B cell (primary cell): ENCODE data around the gene CDK5RAP2. TPM values are rescaled to one million over a fixed set of nuclear protein-coding genes. Genes with fewer than 3 reads are reported as not detected.

Source experiments
- ATAC-seq: fragments of 200-7000 bp; cut with Tn5 transposase; one replicate; pipeline ENCODE4 v1.10.0; 2021; ENCODE audit warnings: low read depth, mild to moderate bottlenecking, moderate number of reproducible peaks, moderate library complexity
- CTCF ChIA-PET: fragments of 350-600 bp; sonication (Branson Sonifier 250); formaldehyde crosslinking; loops from one replicate; lab custom pipeline; 2021; ENCODE audit warnings: antibody characterized with exemption, inconsistent platforms; lab: Charles Lee
- POLR2A ChIA-PET: fragments of 350-600 bp; sonication (Branson Sonifier 250); formaldehyde crosslinking; loops from one replicate; lab custom pipeline; 2021; ENCODE audit warnings: antibody characterized with exemption; lab: Charles Lee
- DNase-seq: peaks from one replicate; pipeline ENCODE4 v3.0.0; 2013
- H2AFZ ChIP-seq: 2 replicates; pipeline ENCODE4 v1.6.1; 2012; ENCODE audit warnings: mild to moderate bottlenecking, low read depth, low read length; ENCODE audit not compliant: insufficient read depth, poor library complexity, severe bottlenecking
- H3K27ac ChIP-seq, 2 donors: 1 replicate in 1 of 2; 2 replicates in 1 of 2; pipeline ENCODE4 v1.5.1; 2012 to 2013; ENCODE audit warnings: low read length in 2 of 2, mild to moderate bottlenecking in 2 of 2, moderate library complexity in 1 of 2
- H3K27me3 ChIP-seq, 4 experiments: fragments of 200-600 bp in 1 of 4; sonication (generic) in 1 of 4; replicated peaks in 1 of 4; 1 replicate in 2 of 4; 2 replicates in 2 of 4; pipeline versions ENCODE4 v1.6.1 to v1.7.0; 2013 to 2016; ENCODE audit warnings: low read length in 3 of 4, mild to moderate bottlenecking in 2 of 4, mixed read lengths in 1 of 4, moderate library complexity in 1 of 4; ENCODE audit not compliant: insufficient read depth in 4 of 4, control insufficient read depth in 3 of 4; ENCODE audit errors: control extremely low read depth in 1 of 4
- H3K36me3 ChIP-seq, 2 experiments: replicated peaks in 1 of 2; 1 replicate in 1 of 2; 2 replicates in 1 of 2; pipeline versions ENCODE4 v1.6.1 to v1.7.1; 2013; ENCODE audit warnings: low read length in 1 of 2; ENCODE audit not compliant: insufficient read depth in 2 of 2, control insufficient read depth in 1 of 2; ENCODE audit errors: control extremely low read depth in 1 of 2, extremely low read depth in 1 of 2
- H3K4me1 ChIP-seq, 2 donors: fragments of 200-600 bp in 1 of 2; sonication (generic) in 1 of 2; 1 replicate in 1 of 2; 2 replicates in 1 of 2; pipeline versions ENCODE4 v1.5.1 to v1.6.1; 2013 to 2017; ENCODE audit warnings: low read length in 2 of 2; ENCODE audit not compliant: control insufficient read depth in 2 of 2, insufficient read depth in 2 of 2
- H3K4me2 ChIP-seq: replicated peaks from 2 replicates; pipeline ENCODE3; 2012; ENCODE audit warnings: mild to moderate bottlenecking, low read depth, low read length; ENCODE audit not compliant: poor library complexity, severe bottlenecking
- H3K4me3 ChIP-seq, 5 experiments: fragments of 200-600 bp in 1 of 5; sonication (generic) in 1 of 5; 1 replicate in 3 of 5; 2 replicates in 2 of 5; pipeline versions ENCODE4 v1.5.1 to v1.7.0; 2011 to 2016; ENCODE audit warnings: low read length in 4 of 5, mild to moderate bottlenecking in 4 of 5, low read depth in 2 of 5, control low read depth in 1 of 5, moderate library complexity in 1 of 5; ENCODE audit not compliant: insufficient read depth in 1 of 5; ENCODE audit errors: control extremely low read depth in 1 of 5, extremely low read depth in 1 of 5
- H3K79me2 ChIP-seq: fragments of 200-600 bp; sonication (generic); one replicate; pipeline ENCODE4 v1.6.0; 2016; ENCODE audit warnings: low read length; ENCODE audit not compliant: control insufficient read depth, insufficient read depth
- H3K9ac ChIP-seq: fragments of 200-600 bp; sonication (generic); 2 replicates; pipeline ENCODE4 v1.6.1; 2017; ENCODE audit warnings: mild to moderate bottlenecking, low read length, moderate library complexity
- H3K9me3 ChIP-seq, 3 donors: one replicate each; pipeline versions ENCODE4 v1.6.1 to v1.7.1; 2013; ENCODE audit warnings: low read length in 2 of 3; ENCODE audit not compliant: control insufficient read depth in 2 of 3, insufficient read depth in 1 of 3; ENCODE audit errors: control extremely low read depth in 1 of 3
- H4K20me1 ChIP-seq: 2 replicates; pipeline ENCODE4 v1.6.0; 2012; ENCODE audit warnings: mild to moderate bottlenecking, low read length; ENCODE audit not compliant: insufficient read depth, control insufficient read depth, poor library complexity, severe bottlenecking
- H3K27ac Mint-ChIP-seq: one replicate; pipeline ENCODE4 v1.8.0; 2021; ENCODE audit warnings: mixed read lengths
- H3K27me3 Mint-ChIP-seq: one replicate; pipeline ENCODE4 v1.8.0; 2021; ENCODE audit warnings: mixed read lengths
- H3K4me1 Mint-ChIP-seq: one replicate; pipeline ENCODE4 v1.8.0; 2021; ENCODE audit warnings: mixed read lengths
- H3K4me3 Mint-ChIP-seq: one replicate; pipeline ENCODE4 v1.8.0; 2021; ENCODE audit warnings: mixed read lengths
- H3K9me3 Mint-ChIP-seq: one replicate; pipeline ENCODE4 v1.8.0; 2022; ENCODE audit warnings: mixed read lengths; ENCODE audit not compliant: insufficient read depth
- EZH2 ChIP-seq: IDR thresholded peaks from 2 replicates; pipeline ENCODE4 v1.6.1; 2012; ENCODE audit warnings: borderline replicate concordance, low read depth, mild to moderate bottlenecking, moderate library complexity, low read length; ENCODE audit not compliant: insufficient read depth, poor library complexity, severe bottlenecking
- WGBS: methylation state at CpG from one replicate; pipeline ENCODE4 v1.1.5; 2013; ENCODE audit warnings: missing lambda C conversion rate; ENCODE audit not compliant: insufficient coverage; 5-methylcytosine and 5-hydroxymethylcytosine counted together
- intact Hi-C: fragments of 100-400 bp; cut with micrococcal nuclease; formaldehyde crosslinking; loops from one replicate; pipeline ENCODE4 v1.10.0; 2022
- polyA plus RNA-seq: library from polyadenylated mRNA; depleted of rRNA; stranded (reverse); fragments of >200 nt; gene quantifications from 2 replicates; pipeline ENCODE4 v1.2.3, GENCODE V29; 2012
- total RNA-seq, 2 donors: library from RNA; stranded (reverse); fragments of 120-200 nt in 1 of 2; gene quantifications; 1 replicate in 1 of 2; 2 replicates in 1 of 2; pipeline versions ENCODE4 v1.2.3 to v1.2.4, GENCODE V29; 2013 to 2022
- TF ChIP-seq, protein P1 (sequence below): fragments of 200-600 bp; IDR thresholded peaks from one replicate; pipeline ENCODE4 v1.8.0; 2022; ENCODE audit warnings: antibody characterized with exemption, mild to moderate bottlenecking

The CDK5RAP2 gene
- total and polyA plus RNA-seq, 2 donors (not counting 1 experiment from before 2014, with no cell fraction given): 31.3 to 122 TPM

DNA sequence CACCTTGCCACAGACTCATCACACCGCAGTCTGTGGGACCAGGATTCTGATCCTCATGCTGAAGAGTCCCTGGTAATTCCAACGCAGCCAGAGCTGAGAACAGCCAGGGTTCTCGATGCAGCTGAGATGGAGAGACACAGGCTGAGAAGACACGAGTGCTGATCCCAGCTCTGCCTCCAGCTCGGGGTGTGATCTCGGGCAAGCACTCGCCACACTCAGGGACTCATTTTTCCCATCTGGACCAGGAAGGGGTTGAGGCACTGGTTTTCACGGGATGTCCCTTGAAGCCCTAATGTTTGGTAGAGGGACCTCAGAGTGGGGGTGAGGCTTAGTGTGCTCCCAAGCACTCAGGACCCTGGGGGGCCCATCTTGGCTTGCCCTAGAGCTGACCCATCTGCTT, 200.4 kb downstream of the CDK5RAP2 start:
- ATAC-seq (no peak), DNase-seq (no peak)
- no peak overlapping the region for H3K9ac ChIP-seq
- H4K20me1 ChIP-seq: no peaks in the 10 kb centered on the region
- H2AFZ ChIP-seq: no peak overlapping the region
- intact Hi-C loops: no loop called here
- H3K27ac ChIP-seq: no peak overlapping the region
- TF ChIP-seq, protein P1, sequence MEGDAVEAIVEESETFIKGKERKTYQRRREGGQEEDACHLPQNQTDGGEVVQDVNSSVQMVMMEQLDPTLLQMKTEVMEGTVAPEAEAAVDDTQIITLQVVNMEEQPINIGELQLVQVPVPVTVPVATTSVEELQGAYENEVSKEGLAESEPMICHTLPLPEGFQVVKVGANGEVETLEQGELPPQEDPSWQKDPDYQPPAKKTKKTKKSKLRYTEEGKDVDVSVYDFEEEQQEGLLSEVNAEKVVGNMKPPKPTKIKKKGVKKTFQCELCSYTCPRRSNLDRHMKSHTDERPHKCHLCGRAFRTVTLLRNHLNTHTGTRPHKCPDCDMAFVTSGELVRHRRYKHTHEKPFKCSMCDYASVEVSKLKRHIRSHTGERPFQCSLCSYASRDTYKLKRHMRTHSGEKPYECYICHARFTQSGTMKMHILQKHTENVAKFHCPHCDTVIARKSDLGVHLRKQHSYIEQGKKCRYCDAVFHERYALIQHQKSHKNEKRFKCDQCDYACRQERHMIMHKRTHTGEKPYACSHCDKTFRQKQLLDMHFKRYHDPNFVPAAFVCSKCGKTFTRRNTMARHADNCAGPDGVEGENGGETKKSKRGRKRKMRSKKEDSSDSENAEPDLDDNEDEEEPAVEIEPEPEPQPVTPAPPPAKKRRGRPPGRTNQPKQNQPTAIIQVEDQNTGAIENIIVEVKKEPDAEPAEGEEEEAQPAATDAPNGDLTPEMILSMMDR: no peak
- TF ChIP-seq EZH2: no peak
- no peak overlapping the region for H3K4me2 ChIP-seq
- Mint-ChIP-seq H3K4me1 (no peaks in the 10 kb centered on the region), H3K4me3 (no peak overlapping the region), H3K27ac (no peak overlapping the region), H3K9me3 (peaks cover 2% of the 10 kb centered on the region), H3K27me3 (no peaks in the 10 kb centered on the region)
- H3K4me1 ChIP-seq: no peaks in the 10 kb centered on the region
- H3K79me2 ChIP-seq: no peaks in the 10 kb centered on the region
- H3K27me3 ChIP-seq: no peaks in the 10 kb centered on the region
- ChIA-PET POLR2A (no interaction called here), CTCF (no interaction called here)
- no peak overlapping the region for H3K4me3 ChIP-seq
- WGBS: 95% methylated on average over 8 of the region's 8 CpGs
- peaks cover 0 to 30% (median 0%) of the 10 kb centered on the region in 3 donors for H3K9me3 ChIP-seq
- peaks cover 0 to under 1% of the 10 kb centered on the region in 2 experiments for H3K36me3 ChIP-seq

DNA sequence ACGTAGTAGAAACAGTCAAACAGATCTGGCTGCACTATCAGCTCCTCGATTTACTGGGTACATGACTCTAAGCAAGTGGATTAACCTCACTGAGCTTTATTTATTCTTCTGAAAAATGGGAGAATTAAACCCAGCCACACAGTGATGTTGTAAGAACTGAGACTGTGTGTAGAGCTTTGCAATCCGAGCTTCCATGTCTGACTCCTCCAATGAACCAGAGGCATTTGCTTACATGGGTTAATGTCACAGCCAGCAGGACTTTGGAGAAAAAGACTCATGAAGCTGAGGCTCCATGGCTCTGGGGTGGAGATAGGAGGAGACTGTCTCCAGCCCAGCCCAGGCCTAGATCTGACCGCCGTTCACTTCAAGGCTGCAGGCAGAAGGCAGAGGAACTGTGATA, 201.3 kb downstream of the CDK5RAP2 start:
- H4K20me1 ChIP-seq: no peaks in the 10 kb centered on the region
- intact Hi-C loops: no loop called here
- no peaks in the 10 kb centered on the region for H3K4me1 Mint-ChIP-seq
- no peak overlapping the region for H3K4me3 Mint-ChIP-seq
- H3K27ac ChIP-seq: no peak overlapping the region
- DNase-seq (no peak), ATAC-seq (no peak)
- peaks cover 0 to 30% (median 0%) of the 10 kb centered on the region in 3 donors for H3K9me3 ChIP-seq
- H3K27me3 ChIP-seq: no peaks in the 10 kb centered on the region
- H2AFZ ChIP-seq: no peak overlapping the region
- POLR2A ChIA-PET: no interaction called here
- no peaks in the 10 kb centered on the region for H3K36me3 ChIP-seq
- H3K79me2 ChIP-seq: no peaks in the 10 kb centered on the region
- no peak overlapping the region for H3K27ac Mint-ChIP-seq
- 100% methylated on average over 4 of the region's 5 CpGs for WGBS
- TF ChIP-seq EZH2: no peak
- TF ChIP-seq, protein P1: no peak
- no peaks in the 10 kb centered on the region for H3K4me1 ChIP-seq
- H3K27me3 Mint-ChIP-seq: no peaks in the 10 kb centered on the region
- H3K9me3 Mint-ChIP-seq: peaks cover 2% of the 10 kb centered on the region
- H3K4me2 ChIP-seq: no peak overlapping the region
- no peak overlapping the region for H3K4me3 ChIP-seq
- H3K9ac ChIP-seq: no peak overlapping the region
- CTCF ChIA-PET: no interaction called here
